Activated naive CD8-positive, alpha-beta T cell treated with anti-CD3 and anti-CD28 coated beads, Interleukin-2, amount 50 U/mL, for 24 hours (primary cell): ENCODE measurements around the gene BMPR1B.
A peak's percentile ranks its signal among the peaks of the same experiment; 100 is the strongest.

ENCODE experiments used
- ATAC-seq: fragments of 150-1000 bp; cut with Tn5 transposase; one replicate; pipeline ENCODE4 v1.10.0; 2021
- DNase-seq: peaks from one replicate; pipeline ENCODE4 v3.0.0; 2021
- H3K27ac Mint-ChIP-seq: one replicate; pipeline ENCODE4 v1.8.0; 2021; ENCODE audit warnings: mild to moderate bottlenecking, mixed read lengths
- H3K27me3 Mint-ChIP-seq: one replicate; pipeline ENCODE4 v1.8.0; 2021; ENCODE audit warnings: mixed read lengths
- H3K36me3 Mint-ChIP-seq: one replicate; pipeline ENCODE4 v1.8.0; 2021; ENCODE audit warnings: low read depth, mixed read lengths
- H3K4me1 Mint-ChIP-seq: one replicate; pipeline ENCODE4 v1.8.0; 2021; ENCODE audit warnings: mixed read lengths
- H3K4me3 Mint-ChIP-seq: one replicate; pipeline ENCODE4 v1.8.0; 2021; ENCODE audit warnings: mild to moderate bottlenecking, moderate library complexity, mixed read lengths
- H3K9me3 Mint-ChIP-seq: one replicate; pipeline ENCODE4 v1.8.0; 2021; ENCODE audit warnings: mixed read lengths

Gene BMPR1B

GRCh38 chr4:94959307-94959706 lies 201.6 kb downstream of the BMPR1B start:
- Mint-ChIP-seq H3K4me3 (no peak overlapping the region), H3K27me3 (no peaks in the 10 kb centered on the region), H3K9me3 (peaks cover 17% of the 10 kb centered on the region), H3K4me1 (no peaks in the 10 kb centered on the region), H3K27ac (no peak overlapping the region), H3K36me3 (no peaks in the 10 kb centered on the region)
- ATAC-seq (no peak), DNase-seq (no peak)

GRCh38 chr4:94960708-94961107 lies 203.0 kb downstream of the BMPR1B start:
- no peak overlapping the region for H3K27ac Mint-ChIP-seq
- DNase-seq (no peak), ATAC-seq (no peak)
- peaks cover 17% of the 10 kb centered on the region for H3K9me3 Mint-ChIP-seq
- H3K36me3 Mint-ChIP-seq: no peaks in the 10 kb centered on the region
- H3K4me3 Mint-ChIP-seq: no peak overlapping the region
- H3K4me1 Mint-ChIP-seq: no peaks in the 10 kb centered on the region
- H3K27me3 Mint-ChIP-seq: no peaks in the 10 kb centered on the region

DNA sequence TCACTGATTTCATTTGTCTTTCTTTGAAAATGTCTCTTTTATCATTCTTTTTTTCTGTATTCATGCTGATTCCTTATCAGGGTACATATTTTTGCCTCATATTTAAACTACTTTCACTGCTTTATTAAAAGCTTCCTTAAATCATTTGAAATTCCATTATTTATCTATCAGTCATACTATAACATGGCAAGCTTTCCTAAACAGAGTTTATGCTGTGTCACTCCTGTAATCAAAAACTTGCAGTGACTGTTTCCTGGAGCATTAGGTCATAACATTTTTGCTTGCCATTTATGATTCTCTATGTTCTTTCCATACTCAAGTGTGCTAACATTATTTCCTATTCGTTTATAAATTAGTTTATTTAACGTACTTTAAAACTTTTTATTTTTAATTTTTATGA lies 203.7 kb downstream of the BMPR1B start:
- H3K4me1 Mint-ChIP-seq: no peaks in the 10 kb centered on the region
- ATAC-seq: no peak
- H3K9me3 Mint-ChIP-seq: peaks cover 17% of the 10 kb centered on the region
- DNase-seq: no peak
- no peaks in the 10 kb centered on the region for H3K27me3 Mint-ChIP-seq
- H3K4me3 Mint-ChIP-seq: no peak overlapping the region
- no peak overlapping the region for H3K27ac Mint-ChIP-seq
- no peaks in the 10 kb centered on the region for H3K36me3 Mint-ChIP-seq

DNA sequence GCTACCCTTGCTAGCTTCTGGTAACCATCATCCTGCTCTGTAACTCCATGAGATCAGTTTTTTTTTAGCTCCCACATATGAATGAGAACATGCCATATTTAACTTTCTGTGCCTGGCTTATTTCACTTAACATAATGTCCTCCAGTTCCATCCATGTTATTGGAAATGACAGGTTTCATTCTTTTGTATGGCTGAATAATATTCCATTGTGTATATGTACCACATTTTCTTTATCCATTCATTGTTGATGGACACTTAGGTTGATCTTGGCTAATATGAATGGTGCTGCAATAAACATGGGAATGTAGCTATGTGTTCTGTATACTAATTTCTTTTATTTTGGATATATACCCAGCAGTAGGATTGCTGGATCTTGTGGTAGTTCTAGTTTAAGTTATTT lies 204.7 kb downstream of the BMPR1B start:
- no peak for ATAC-seq
- DNase-seq: no peak
- Mint-ChIP-seq H3K27me3 (no peaks in the 10 kb centered on the region), H3K27ac (no peak overlapping the region), H3K4me1 (no peaks in the 10 kb centered on the region), H3K9me3 (peaks cover 17% of the 10 kb centered on the region), H3K4me3 (no peak overlapping the region), H3K36me3 (no peaks in the 10 kb centered on the region)

- H3K4me3 Mint-ChIP-seq: no peak overlapping the region
- peaks cover 17% of the 10 kb centered on the region for H3K9me3 Mint-ChIP-seq
- no peaks in the 10 kb centered on the region for H3K36me3 Mint-ChIP-seq
- no peak for ATAC-seq
- H3K27me3 Mint-ChIP-seq: no peaks in the 10 kb centered on the region
- no peak for DNase-seq
- no peaks in the 10 kb centered on the region for H3K4me1 Mint-ChIP-seq
- no peak overlapping the region for H3K27ac Mint-ChIP-seq
Measured at GRCh38 chr4:94965852-94966251, 208.1 kb downstream of the BMPR1B start.

- DNase-seq (no peak), ATAC-seq (no peak)
- no peaks in the 10 kb centered on the region for H3K27me3 Mint-ChIP-seq
- no peaks in the 10 kb centered on the region for H3K4me1 Mint-ChIP-seq
- no peak overlapping the region for H3K4me3 Mint-ChIP-seq
- H3K9me3 Mint-ChIP-seq: peaks cover 2% of the 10 kb centered on the region
- no peaks in the 10 kb centered on the region for H3K36me3 Mint-ChIP-seq
- no peak overlapping the region for H3K27ac Mint-ChIP-seq
Measured at GRCh38 chr4:94968493-94968892, 210.7 kb downstream of the BMPR1B start.

- no peak overlapping the region for H3K4me3 Mint-ChIP-seq
- no peak for ATAC-seq
- DNase-seq: no peak
- no peaks in the 10 kb centered on the region for H3K4me1 Mint-ChIP-seq
- H3K27ac Mint-ChIP-seq: no peak overlapping the region
- no peaks in the 10 kb centered on the region for H3K36me3 Mint-ChIP-seq
- no peaks in the 10 kb centered on the region for H3K9me3 Mint-ChIP-seq
- H3K27me3 Mint-ChIP-seq: peaks cover 2% of the 10 kb centered on the region
Measured at GRCh38 chr4:94970650-94971049, 212.9 kb downstream of the BMPR1B start.

DNA sequence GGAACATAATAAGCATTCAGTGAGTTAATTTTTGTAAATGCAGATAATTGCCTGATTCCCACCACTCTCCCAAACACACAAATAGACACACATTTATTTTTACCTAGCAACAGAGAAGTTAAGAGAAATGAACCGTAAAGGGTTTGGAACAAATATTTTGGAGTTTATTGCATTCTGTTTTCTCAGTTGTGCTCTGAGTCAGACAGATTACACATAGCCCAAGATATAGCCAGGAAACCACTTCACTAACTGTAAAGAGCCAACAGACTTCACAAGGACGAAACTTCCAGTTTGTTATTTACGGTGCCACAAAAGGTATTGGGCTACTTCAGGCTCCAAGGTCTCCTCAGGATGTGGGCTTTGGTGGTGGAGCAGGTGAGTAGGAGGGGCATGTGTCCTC lies 217.0 kb downstream of the BMPR1B start:
- ATAC-seq (no peak), DNase-seq (no peak)
- H3K4me1 Mint-ChIP-seq: peaks cover 2% of the 10 kb centered on the region
- H3K36me3 Mint-ChIP-seq: no peaks in the 10 kb centered on the region
- H3K27me3 Mint-ChIP-seq: peaks cover 2% of the 10 kb centered on the region
- H3K9me3 Mint-ChIP-seq: no peaks in the 10 kb centered on the region
- no peak overlapping the region for H3K27ac Mint-ChIP-seq
- no peak overlapping the region for H3K4me3 Mint-ChIP-seq

DNA sequence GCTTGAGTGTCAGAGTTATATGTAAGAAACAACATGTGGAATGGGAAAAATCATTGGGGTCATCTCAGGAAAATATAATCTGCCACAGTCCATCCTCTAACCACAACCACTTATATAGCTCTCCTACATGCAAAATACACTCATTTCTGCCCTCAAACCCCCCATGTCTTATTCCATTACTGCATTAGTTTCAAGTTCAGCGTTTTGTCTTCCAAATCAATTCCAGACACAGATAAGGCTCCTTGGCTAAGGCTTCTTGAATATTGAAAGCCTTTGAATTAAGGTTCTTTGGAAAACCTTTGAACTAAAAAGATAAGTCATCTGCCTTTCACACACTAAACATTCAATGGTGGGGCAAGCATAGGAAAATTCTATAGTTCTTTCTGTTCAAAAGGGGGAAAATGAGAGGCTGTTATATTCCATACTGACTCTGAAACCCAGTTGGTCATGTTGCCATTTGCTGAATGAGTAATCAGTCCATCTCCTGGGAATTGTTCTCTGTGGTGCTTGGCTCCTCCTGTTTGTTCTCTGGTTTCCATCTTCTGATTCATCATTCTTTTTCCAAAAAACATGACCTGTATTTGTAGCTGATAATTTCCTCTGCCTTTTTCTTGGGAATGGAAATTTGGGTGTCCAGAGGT lies 218.7 kb downstream of the BMPR1B start:
- Mint-ChIP-seq H3K4me1 (peaks cover 2% of the 10 kb centered on the region), H3K27me3 (peaks cover 2% of the 10 kb centered on the region), H3K4me3 (no peak overlapping the region), H3K36me3 (no peaks in the 10 kb centered on the region), H3K9me3 (no peaks in the 10 kb centered on the region), H3K27ac (no peak overlapping the region)
- DNase-seq (no peak), ATAC-seq (no peak)

GRCh38 chr4:94978904-94979303 lies 221.1 kb downstream of the BMPR1B start:
- ATAC-seq: peak; percentile 10

DNA sequence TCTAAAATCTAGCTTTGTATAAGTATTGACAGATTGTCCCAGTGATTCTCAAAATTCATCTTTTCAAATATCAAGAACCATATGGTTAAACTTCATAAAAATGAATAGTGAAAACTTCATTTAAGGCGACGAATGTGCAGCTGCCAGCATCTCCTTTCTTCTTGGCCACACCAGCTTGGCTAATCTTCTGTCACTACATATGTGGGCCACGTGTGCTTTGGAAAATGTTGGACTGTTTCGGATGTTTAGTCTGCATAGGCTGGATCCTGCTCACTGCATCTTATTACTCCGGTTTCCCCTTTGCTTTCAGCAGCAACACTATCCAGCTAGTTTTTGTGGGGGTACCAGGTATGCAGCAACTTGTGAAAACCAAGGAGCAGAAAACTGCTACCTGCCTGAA lies 221.9 kb downstream of the BMPR1B start:
- ATAC-seq (no peak), DNase-seq (no peak)
- Mint-ChIP-seq H3K4me1 (peaks cover 2% of the 10 kb centered on the region), H3K36me3 (no peaks in the 10 kb centered on the region), H3K4me3 (no peak overlapping the region), H3K27me3 (peaks cover 2% of the 10 kb centered on the region), H3K27ac (no peak overlapping the region), H3K9me3 (no peaks in the 10 kb centered on the region)

More at GRCh38 chr4:94978904-94979303, 221.1 kb downstream of the BMPR1B start:
- Mint-ChIP-seq H3K27me3 (peaks cover 2% of the 10 kb centered on the region), H3K9me3 (no peaks in the 10 kb centered on the region), H3K4me3 (no peak overlapping the region), H3K36me3 (no peaks in the 10 kb centered on the region), H3K4me1 (peaks cover 2% of the 10 kb centered on the region), H3K27ac (no peak overlapping the region)
- no peak for DNase-seq

GRCh38 chr4:94995684-94996394 lies 238.1 kb downstream of the BMPR1B start:
- ATAC-seq (no peak), DNase-seq (no peak)
- H3K4me3 Mint-ChIP-seq: peak overlapping the region; percentile 3
- no peaks in the 10 kb centered on the region for H3K27me3 Mint-ChIP-seq
- H3K4me1 Mint-ChIP-seq: peaks cover 8% of the 10 kb centered on the region
- no peaks in the 10 kb centered on the region for H3K36me3 Mint-ChIP-seq
- no peaks in the 10 kb centered on the region for H3K9me3 Mint-ChIP-seq
- no peak overlapping the region for H3K27ac Mint-ChIP-seq

GRCh38 chr4:95000076-95000648 lies 242.4 kb downstream of the BMPR1B start:
- no peak for DNase-seq
- H3K27ac Mint-ChIP-seq: no peak overlapping the region
- H3K4me3 Mint-ChIP-seq: no peak overlapping the region
- no peaks in the 10 kb centered on the region for H3K36me3 Mint-ChIP-seq
- no peaks in the 10 kb centered on the region for H3K9me3 Mint-ChIP-seq
- H3K27me3 Mint-ChIP-seq: no peaks in the 10 kb centered on the region
- H3K4me1 Mint-ChIP-seq: peaks cover 8% of the 10 kb centered on the region
- ATAC-seq: no peak

DNA sequence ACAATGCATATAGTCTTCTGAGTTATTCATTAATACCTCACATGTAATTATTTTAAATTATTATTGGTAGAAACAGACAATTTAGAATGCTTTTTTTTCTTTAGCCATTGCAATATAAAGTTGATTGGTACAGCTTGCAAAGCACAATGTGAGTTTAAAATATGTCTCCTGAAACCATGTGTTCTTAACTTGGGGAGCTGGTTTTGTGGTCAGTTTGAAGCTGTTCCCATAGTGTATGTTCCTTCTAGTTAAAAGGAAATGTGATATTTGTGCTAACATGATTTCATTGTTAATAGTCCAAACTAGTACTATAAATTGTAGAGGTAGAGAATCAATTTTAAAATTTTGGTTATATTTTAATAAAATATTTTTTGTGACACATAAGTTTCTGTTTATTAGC lies 247.2 kb downstream of the BMPR1B start:
- Mint-ChIP-seq H3K27me3 (no peaks in the 10 kb centered on the region), H3K4me3 (no peak overlapping the region), H3K36me3 (no peaks in the 10 kb centered on the region), H3K9me3 (no peaks in the 10 kb centered on the region), H3K27ac (no peak overlapping the region), H3K4me1 (no peaks in the 10 kb centered on the region)
- DNase-seq: no peak
- ATAC-seq: no peak

- Mint-ChIP-seq H3K36me3 (no peaks in the 10 kb centered on the region), H3K27ac (no peak overlapping the region), H3K4me3 (no peak overlapping the region), H3K4me1 (no peaks in the 10 kb centered on the region), H3K9me3 (no peaks in the 10 kb centered on the region), H3K27me3 (no peaks in the 10 kb centered on the region)
- ATAC-seq: no peak
- no peak for DNase-seq
Measured at GRCh38 chr4:95007998-95008397, 250.2 kb downstream of the BMPR1B start.
